Glutamatergic neuron (in vitro differentiated cells): ENCODE measurements around the gene TMEM183A. TPM values are rescaled to one million over a fixed set of nuclear protein-coding genes. Genes with fewer than 3 reads are reported as not detected.
A peak's percentile ranks its signal among the peaks of the same experiment; 100 is the strongest.

ENCODE experiments used
- DNase-seq: peaks from one replicate; pipeline ENCODE4 v3.0.0; 2022
- H3K27ac Mint-ChIP-seq: one replicate; pipeline ENCODE4 v1.8.0; 2020; ENCODE audit warnings: mild to moderate bottlenecking, mixed read lengths, inconsistent platforms; ENCODE audit not compliant: unreplicated experiment
- H3K27me3 Mint-ChIP-seq: one replicate; pipeline ENCODE4 v1.8.0; 2020; ENCODE audit warnings: mild to moderate bottlenecking, moderate library complexity, mixed read lengths, inconsistent platforms; ENCODE audit not compliant: unreplicated experiment
- H3K36me3 Mint-ChIP-seq: one replicate; pipeline ENCODE4 v1.8.0; 2020; ENCODE audit warnings: mild to moderate bottlenecking, mixed read lengths, inconsistent platforms; ENCODE audit not compliant: unreplicated experiment
- H3K4me1 Mint-ChIP-seq: one replicate; pipeline ENCODE4 v1.8.0; 2020; ENCODE audit warnings: mild to moderate bottlenecking, low read depth, mixed read lengths, inconsistent platforms; ENCODE audit not compliant: unreplicated experiment
- H3K4me3 Mint-ChIP-seq: one replicate; pipeline ENCODE4 v1.8.0; 2020; ENCODE audit warnings: mild to moderate bottlenecking, mixed read lengths, inconsistent platforms; ENCODE audit not compliant: unreplicated experiment
- H3K9me3 Mint-ChIP-seq: one replicate; pipeline ENCODE4 v1.8.0; 2020; ENCODE audit warnings: mild to moderate bottlenecking, moderate library complexity, mixed read lengths, inconsistent platforms; ENCODE audit not compliant: unreplicated experiment
- total RNA-seq: library from RNA; stranded (reverse); fragmentation: NEBNext Ultra II Directional; extraction: Animal tissue kit (Norgen Biotek cat#: 25700); gene quantifications from one replicate; pipeline ENCODE4 v1.2.1, GENCODE V29; 2021; ENCODE audit not compliant: unreplicated experiment
- TF ChIP-seq, protein P1 (sequence below): fragments of 200-600 bp; sonication (generic); IDR thresholded peaks from one replicate; pipeline ENCODE4 v1.5.0; 2021; ENCODE audit not compliant: partially characterized antibody, unreplicated experiment

The TMEM183A gene
- total RNA-seq, 1 donor from 2014 or later, result 61.5 TPM

DNA sequence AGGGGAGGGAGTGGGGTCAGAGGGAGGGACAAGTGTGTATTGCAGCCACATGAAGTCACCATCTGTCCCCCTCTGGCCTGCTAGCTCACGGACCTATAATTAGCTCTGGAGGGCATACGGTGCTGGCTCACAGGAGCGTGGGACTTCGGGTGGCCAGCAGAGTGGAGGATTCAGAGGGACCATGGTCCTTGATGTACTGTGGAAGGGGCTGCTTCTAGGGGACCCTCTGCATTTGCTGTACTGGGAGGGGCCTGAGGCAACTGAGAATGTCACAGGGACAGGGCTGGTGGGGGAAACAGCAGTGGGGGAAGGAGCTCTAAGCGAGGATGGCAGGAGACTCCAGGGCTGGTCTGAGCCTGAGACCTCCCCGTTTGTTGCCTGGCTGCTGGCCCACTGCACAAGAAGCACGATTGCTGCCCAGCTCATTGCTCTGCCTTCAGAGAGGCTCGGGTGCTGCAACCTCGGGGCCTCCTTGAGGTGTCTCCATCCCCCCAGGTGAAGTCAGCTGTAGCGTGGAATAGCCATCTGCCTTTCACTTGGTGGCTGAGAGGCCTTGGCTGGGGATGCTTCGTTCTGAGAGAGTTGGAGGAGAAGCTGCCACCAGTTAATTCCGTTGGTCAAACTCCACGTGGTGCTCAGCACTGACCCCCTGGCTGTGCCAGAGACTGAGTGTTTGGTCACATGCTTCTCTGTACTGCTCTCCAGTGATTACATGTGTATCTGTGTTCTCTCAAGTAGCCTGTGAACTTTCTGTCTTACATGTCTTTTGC is 21.8 kb downstream of the TMEM183A start:
- peak; percentile 58 for DNase-seq
- H3K27me3 Mint-ChIP-seq, result peaks cover 14% of the 10 kb centered on the region
- peak overlapping the region; percentile 92 for H3K27ac Mint-ChIP-seq
- H3K9me3 Mint-ChIP-seq, result peaks cover 14% of the 10 kb centered on the region
- peaks cover 12% of the 10 kb centered on the region for H3K36me3 Mint-ChIP-seq
- TF ChIP-seq, protein P1, sequence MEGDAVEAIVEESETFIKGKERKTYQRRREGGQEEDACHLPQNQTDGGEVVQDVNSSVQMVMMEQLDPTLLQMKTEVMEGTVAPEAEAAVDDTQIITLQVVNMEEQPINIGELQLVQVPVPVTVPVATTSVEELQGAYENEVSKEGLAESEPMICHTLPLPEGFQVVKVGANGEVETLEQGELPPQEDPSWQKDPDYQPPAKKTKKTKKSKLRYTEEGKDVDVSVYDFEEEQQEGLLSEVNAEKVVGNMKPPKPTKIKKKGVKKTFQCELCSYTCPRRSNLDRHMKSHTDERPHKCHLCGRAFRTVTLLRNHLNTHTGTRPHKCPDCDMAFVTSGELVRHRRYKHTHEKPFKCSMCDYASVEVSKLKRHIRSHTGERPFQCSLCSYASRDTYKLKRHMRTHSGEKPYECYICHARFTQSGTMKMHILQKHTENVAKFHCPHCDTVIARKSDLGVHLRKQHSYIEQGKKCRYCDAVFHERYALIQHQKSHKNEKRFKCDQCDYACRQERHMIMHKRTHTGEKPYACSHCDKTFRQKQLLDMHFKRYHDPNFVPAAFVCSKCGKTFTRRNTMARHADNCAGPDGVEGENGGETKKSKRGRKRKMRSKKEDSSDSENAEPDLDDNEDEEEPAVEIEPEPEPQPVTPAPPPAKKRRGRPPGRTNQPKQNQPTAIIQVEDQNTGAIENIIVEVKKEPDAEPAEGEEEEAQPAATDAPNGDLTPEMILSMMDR, result no peak
- H3K4me3 Mint-ChIP-seq, result peak overlapping the region; percentile 95
- H3K4me1 Mint-ChIP-seq, result peaks cover 48% of the 10 kb centered on the region

DNA sequence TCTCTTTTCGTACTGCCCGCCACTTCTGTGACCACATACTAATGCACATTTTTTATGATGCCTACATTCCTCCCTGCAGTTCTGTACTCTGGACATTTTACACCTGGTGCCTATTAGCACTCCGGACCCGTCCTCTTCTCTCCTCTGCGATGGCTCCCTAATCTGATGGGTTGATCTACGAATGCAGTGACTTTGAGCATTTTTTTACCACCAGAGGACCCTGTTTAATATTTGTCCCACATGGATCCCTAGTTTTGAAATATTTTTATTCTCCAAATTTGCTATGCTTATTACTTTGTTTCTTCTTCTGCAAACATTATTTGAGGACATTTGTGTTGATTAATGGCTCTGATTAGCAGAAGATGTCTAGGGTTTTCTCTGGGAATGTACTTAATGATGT is 24.3 kb downstream of the TMEM183A start:
- peak overlapping the region; percentile 68 for H3K4me3 Mint-ChIP-seq
- peaks cover 64% of the 10 kb centered on the region for H3K4me1 Mint-ChIP-seq
- H3K27ac Mint-ChIP-seq, result peak overlapping the region; percentile 24

DNA sequence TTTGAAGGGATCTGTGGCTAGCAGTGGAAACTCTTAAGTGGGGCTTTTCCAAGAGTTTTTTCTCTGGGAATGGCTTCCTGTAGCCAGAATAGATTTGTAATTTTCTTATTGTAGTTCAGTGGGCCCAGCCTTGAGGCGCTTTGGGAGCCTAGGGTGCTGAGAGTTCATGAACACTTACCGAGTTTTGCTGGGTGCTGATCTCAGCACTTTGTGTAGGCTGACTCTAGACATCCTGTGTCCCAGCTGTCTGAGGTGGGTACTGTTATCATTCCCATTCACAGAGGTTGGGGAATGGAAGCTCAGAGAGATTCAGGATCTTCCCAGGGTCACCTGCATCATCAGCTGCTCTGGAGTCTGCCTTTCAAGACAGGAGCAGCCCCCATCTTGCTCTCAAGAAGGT is 26.1 kb downstream of the TMEM183A start:
- Mint-ChIP-seq H3K27ac (no peak overlapping the region), H3K4me3 (no peak overlapping the region), H3K27me3 (peaks cover 8% of the 10 kb centered on the region), H3K36me3 (peaks cover 4% of the 10 kb centered on the region), H3K9me3 (peaks cover 11% of the 10 kb centered on the region), H3K4me1 (peaks cover 64% of the 10 kb centered on the region)
- DNase-seq, result no peak
- TF ChIP-seq, protein P1, result no peak

More for the DNA sequence above, 24.3 kb downstream of the TMEM183A start:
- Mint-ChIP-seq H3K9me3 (peaks cover 14% of the 10 kb centered on the region), H3K36me3 (peaks cover 4% of the 10 kb centered on the region), H3K27me3 (peaks cover 10% of the 10 kb centered on the region)
- DNase-seq, result no peak
- TF ChIP-seq, protein P1, result peak; percentile 61

DNA sequence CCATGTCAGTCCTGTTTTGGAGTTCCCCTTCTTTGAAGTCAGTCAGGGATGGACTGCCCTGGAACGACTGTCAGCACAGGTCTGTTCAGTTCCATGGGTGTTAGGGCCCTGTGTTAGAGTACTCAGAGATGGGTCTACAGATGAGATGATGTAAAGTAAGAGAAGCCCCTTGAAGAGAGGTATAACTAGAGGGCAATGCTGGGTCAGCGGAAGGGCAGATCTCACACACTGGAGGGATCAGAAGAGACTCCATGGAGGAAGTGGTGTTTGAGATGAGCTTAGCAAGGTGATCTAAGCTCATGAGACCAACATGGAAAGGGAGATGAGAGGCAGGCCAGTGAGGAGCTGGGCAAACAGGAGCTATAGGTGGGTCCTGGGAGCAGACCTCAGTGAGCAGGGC is 26.7 kb downstream of the TMEM183A start:
- H3K4me1 Mint-ChIP-seq, result peaks cover 60% of the 10 kb centered on the region
- H3K4me3 Mint-ChIP-seq, result no peak overlapping the region
- H3K36me3 Mint-ChIP-seq, result peaks cover 4% of the 10 kb centered on the region
- H3K9me3 Mint-ChIP-seq, result peaks cover 6% of the 10 kb centered on the region
- TF ChIP-seq, protein P1, result no peak
- H3K27ac Mint-ChIP-seq, result peak overlapping the region; percentile 68
- H3K27me3 Mint-ChIP-seq, result peaks cover 6% of the 10 kb centered on the region
- no peak for DNase-seq

DNA sequence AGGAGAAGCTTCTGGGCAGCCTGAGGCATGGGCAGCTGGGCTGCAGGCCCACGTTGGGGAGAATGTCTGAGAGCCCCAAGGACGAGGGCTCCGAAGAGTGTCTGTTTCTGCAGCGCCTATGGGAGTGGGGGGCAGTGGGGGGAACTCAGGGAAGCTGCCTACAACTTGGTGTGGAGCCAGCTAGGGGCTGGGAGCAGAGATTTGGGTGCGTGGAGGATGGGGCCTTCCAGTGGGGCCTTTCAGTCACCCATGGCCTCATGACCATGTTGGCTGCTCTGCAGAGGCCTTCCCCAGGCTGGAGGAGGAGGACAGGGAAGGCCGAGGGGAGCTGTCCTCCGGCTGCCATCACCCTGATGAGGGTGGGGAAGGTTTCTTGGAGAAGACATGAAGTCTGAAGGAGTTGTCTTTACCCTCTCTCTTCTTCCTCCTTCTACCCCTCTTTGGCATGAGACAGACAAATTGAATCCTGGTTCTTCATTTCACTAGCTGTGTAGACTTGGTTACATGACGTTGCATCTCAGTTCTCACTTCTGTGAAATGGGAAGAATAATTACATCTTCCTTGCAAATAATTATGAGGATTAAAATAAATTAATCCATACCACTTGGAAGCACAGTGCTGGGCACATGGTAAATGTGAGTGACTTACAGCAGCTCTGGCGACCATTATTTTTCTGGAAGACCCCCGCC is 27.4 kb downstream of the TMEM183A start:
- Mint-ChIP-seq H3K4me1 (peaks cover 58% of the 10 kb centered on the region), H3K4me3 (no peak overlapping the region), H3K36me3 (peaks cover 4% of the 10 kb centered on the region), H3K27ac (peak overlapping the region; percentile 86), H3K27me3 (peaks cover 6% of the 10 kb centered on the region), H3K9me3 (peaks cover 11% of the 10 kb centered on the region)
- no peak for DNase-seq
- TF ChIP-seq, protein P1, result no peak
